ENCODE measurements around the gene GDE1. TPM values are rescaled to one million over a fixed set of nuclear protein-coding genes. Genes with fewer than 3 reads are reported as not detected.
"Not testable (repeated sequence)": the region's sequence is repeated elsewhere in the genome, so short reads cannot be mapped to it uniquely, and the experiment has no call there.

Gene GDE1
- total RNA-seq, 1 donor from 2014 or later = 111 TPM

DNA sequence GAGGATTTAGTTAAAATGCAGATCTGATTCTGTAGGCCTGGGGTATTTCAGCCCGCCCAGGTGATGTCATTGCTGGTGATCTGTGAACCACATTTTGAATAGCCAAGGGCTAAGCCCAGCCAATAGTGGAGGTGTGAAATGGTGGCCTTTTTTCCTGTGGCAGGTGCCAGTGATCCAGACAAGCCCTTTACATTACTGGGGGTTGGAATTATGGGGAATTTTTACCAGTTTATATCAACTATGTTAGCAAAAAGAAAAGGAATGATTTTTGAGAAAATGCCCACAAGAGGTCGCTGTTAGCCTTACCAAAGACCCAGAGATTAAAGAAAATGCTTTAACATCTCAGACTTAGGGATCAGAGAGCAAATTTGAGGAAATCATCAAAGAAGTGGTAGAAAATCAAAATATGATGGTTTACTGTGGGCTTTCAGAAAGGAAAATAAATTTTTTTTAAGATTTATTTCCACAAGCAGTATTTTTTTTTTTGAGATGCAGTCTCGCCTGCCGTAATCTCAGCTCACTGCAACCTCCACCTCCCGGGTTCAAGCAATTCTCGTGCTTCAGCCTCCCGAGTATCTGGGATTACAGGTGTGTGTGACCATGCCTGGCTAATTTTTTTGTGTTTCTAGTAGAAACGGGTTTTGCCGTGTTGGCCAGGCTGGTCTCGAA is 37.5 kb upstream of the GDE1 start:
- TF ChIP-seq, protein P1, sequence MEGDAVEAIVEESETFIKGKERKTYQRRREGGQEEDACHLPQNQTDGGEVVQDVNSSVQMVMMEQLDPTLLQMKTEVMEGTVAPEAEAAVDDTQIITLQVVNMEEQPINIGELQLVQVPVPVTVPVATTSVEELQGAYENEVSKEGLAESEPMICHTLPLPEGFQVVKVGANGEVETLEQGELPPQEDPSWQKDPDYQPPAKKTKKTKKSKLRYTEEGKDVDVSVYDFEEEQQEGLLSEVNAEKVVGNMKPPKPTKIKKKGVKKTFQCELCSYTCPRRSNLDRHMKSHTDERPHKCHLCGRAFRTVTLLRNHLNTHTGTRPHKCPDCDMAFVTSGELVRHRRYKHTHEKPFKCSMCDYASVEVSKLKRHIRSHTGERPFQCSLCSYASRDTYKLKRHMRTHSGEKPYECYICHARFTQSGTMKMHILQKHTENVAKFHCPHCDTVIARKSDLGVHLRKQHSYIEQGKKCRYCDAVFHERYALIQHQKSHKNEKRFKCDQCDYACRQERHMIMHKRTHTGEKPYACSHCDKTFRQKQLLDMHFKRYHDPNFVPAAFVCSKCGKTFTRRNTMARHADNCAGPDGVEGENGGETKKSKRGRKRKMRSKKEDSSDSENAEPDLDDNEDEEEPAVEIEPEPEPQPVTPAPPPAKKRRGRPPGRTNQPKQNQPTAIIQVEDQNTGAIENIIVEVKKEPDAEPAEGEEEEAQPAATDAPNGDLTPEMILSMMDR (IDR thresholded peaks at IDR 0.05; ENCODE audit: insufficient read depth, low read length, severe bottlenecking) = peak; percentile 34
- H3K4me3 ChIP-seq (ENCODE audit: low read depth, low read length) = no peak overlapping the region
- no peaks in the 10 kb centered on the region for H3K36me3 ChIP-seq (ENCODE audit: control insufficient read depth, insufficient read depth, low read length)
- FAIRE-seq (no peak), DNase-seq (ENCODE audit: low read depth) (peak; percentile 45)
- H3K27me3 ChIP-seq (ENCODE audit: control insufficient read depth, insufficient read depth, low read length) = no peaks in the 10 kb centered on the region

DNA sequence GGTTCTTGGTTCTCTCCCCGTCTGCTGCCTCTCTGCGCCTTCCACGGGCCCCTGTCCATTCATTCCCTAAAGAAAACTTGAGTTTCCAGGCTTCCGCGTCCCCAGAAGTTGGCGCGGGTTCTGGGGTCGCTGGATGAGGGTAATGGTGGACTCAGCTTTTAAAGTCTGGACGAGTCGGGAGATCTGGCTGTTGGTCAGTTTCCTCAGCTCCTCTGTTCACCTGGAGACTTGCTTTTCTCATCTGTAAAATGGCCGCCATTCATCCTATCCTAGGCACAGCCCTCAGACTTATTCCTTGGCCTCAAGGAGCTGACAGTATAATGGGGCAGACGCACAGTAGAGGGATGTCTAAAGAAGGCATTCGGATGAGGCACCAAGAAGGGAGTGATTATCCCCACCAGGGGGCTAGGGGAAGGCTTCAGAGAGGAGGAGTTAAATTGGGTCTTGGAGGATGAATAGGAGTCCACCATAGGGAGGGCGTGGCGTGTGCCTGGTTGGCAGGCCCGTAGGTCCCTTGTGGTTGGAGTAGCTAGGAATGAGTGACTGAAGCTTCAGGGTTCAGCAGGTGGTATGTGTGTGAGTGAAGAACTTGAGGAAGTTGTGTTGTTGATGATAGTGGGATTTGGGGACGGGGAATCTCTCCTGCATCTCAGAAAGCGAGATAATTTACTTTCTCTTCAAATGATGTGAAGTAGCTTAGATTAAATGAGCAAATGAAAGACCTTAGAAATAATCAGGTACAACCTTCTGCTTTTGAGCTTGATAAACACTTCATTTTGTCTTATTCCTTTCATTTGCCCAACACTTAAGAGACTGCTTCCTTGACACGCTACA is 34.3 kb upstream of the GDE1 start:
- TF ChIP-seq, protein P1 (IDR thresholded peaks at IDR 0.05; ENCODE audit: insufficient read depth, low read length, severe bottlenecking) = peak; percentile 13
- FAIRE-seq (no peak), DNase-seq (ENCODE audit: low read depth) (peak; percentile 24)

GRCh38 chr16:19555186-19555937 is 33.5 kb upstream of the GDE1 start, which contains the start of gene VPS35L:
TSS of gene VPS35L (plus strand) at chr16:19555703. CDS start at chr16:19555730, 27 bp downstream.
- H3K27me3 ChIP-seq (ENCODE audit: control insufficient read depth, insufficient read depth, low read length) = no peaks in the 10 kb centered on the region
- H3K36me3 ChIP-seq (ENCODE audit: control insufficient read depth, insufficient read depth, low read length) = no peaks in the 10 kb centered on the region
- TF ChIP-seq, protein P1 (IDR thresholded peaks at IDR 0.05; ENCODE audit: insufficient read depth, low read length, severe bottlenecking) = peak; percentile 90
- peak within 1 kb of the TSS; percentile 60 for H3K4me3 ChIP-seq (ENCODE audit: low read depth, low read length)
- no peak for FAIRE-seq
- peak; percentile 94 for DNase-seq (ENCODE audit: low read depth)

More for the DNA sequence above, 34.3 kb upstream of the GDE1 start:
- no peaks in the 10 kb centered on the region for H3K36me3 ChIP-seq (ENCODE audit: control insufficient read depth, insufficient read depth, low read length)
- H3K27me3 ChIP-seq (ENCODE audit: control insufficient read depth, insufficient read depth, low read length) = no peaks in the 10 kb centered on the region
- peak overlapping the region; percentile 60 for H3K4me3 ChIP-seq (ENCODE audit: low read depth, low read length)

DNA sequence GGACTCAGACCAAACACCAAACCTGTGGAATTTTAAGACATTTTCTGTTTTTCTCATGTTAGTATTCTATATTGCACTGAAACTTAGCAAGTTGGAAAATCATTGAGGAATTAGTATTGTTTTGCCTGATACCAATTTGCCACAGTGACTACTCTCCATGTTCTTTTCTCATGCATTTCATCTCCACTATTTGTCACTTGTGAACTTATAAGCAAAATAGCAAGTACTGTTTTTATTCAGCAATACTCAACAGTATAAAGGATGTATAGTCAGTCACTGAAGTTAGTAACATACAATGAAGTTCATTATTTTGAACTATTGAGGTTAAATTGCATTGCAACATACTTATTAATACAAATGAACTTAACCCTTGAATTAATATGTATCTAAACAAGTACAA is 27.8 kb upstream of the GDE1 start:
- no peak for DNase-seq (ENCODE audit: low read depth)
- FAIRE-seq = no peak
- Histone ChIP-seq H3K36me3 (ENCODE audit: control insufficient read depth, insufficient read depth, low read length) (no peaks in the 10 kb centered on the region), H3K4me3 (ENCODE audit: low read depth, low read length) (no peak overlapping the region), H3K27me3 (ENCODE audit: control insufficient read depth, insufficient read depth, low read length) (no peaks in the 10 kb centered on the region)
- TF ChIP-seq, protein P1 (IDR thresholded peaks at IDR 0.05; ENCODE audit: insufficient read depth, low read length, severe bottlenecking) = no peak

GRCh38 chr16:19548144-19548543 is 26.2 kb upstream of the GDE1 start:
- FAIRE-seq (no peak), DNase-seq (ENCODE audit: low read depth) (no peak)
- TF ChIP-seq, protein P1 (IDR thresholded peaks at IDR 0.05; ENCODE audit: insufficient read depth, low read length, severe bottlenecking) = no peak
- no peak overlapping the region for H3K4me3 ChIP-seq (ENCODE audit: low read depth, low read length)
- H3K27me3 ChIP-seq (ENCODE audit: control insufficient read depth, insufficient read depth, low read length) = no peaks in the 10 kb centered on the region
- H3K36me3 ChIP-seq (ENCODE audit: control insufficient read depth, insufficient read depth, low read length) = no peaks in the 10 kb centered on the region

GRCh38 chr16:19543278-19543996 is 21.5 kb upstream of the GDE1 start:
- H3K27me3 ChIP-seq (ENCODE audit: control insufficient read depth, insufficient read depth, low read length); H3K36me3 ChIP-seq (ENCODE audit: control insufficient read depth, insufficient read depth, low read length); FAIRE-seq; H3K4me3 ChIP-seq (ENCODE audit: low read depth, low read length); DNase-seq (ENCODE audit: low read depth): not testable (repeated sequence)
